H1 (cell line): ENCODE results near the gene TANC1. TPM values are rescaled to one million over a fixed set of nuclear protein-coding genes. Genes with fewer than 3 reads are reported as not detected.

ENCODE experiments used
- CHD1 ChIP-seq: IDR thresholded peaks from 2 replicates; pipeline ENCODE4 v1.6.1; 2012; ENCODE audit warnings: low read depth, low read length, improper control_type of control experiment
- MAX ChIP-seq: IDR thresholded peaks from 2 replicates; pipeline ENCODE4 v1.6.1; 2012; ENCODE audit warnings: inconsistent platforms
- polyA plus RNA-seq, 7 experiments: library from polyadenylated mRNA; depleted of rRNA in 3 of 7; stranded (reverse) in 5 of 7; unstranded in 2 of 7; fragments of >200 nt in 5 of 7; fragments of 200-250 nt in 2 of 7; gene quantifications; 1 replicate in 5 of 7; 2 replicates in 1 of 7; 4 replicates in 1 of 7; pipeline versions ENCODE4 v1.2.1 to v1.2.3, GENCODE V29; 2011 to 2013; ENCODE audit warnings: missing spikeins in 2 of 7, mixed read lengths in 2 of 7
- total RNA-seq: library from RNA; stranded (reverse); fragmentation: NEBNext Ultra II Directional; extraction: Animal tissue kit (Norgen Biotek cat#: 25700); gene quantifications from 2 replicates; pipeline ENCODE4 v1.2.1, GENCODE V29; 2021

TANC1 gene
- total and polyA plus RNA-seq, 2 of the 8 experiments (the other 6 are each of a cell fraction or from before 2014, with no cell fraction given), result 4.1 to 7.6 TPM

- TF ChIP-seq CHD1 (no peak), MAX (peak; percentile 45; the same call in 1 of the 2 replicates)
- TF ChIP-seq, all 59 proteins: peak for 7
Measured at GRCh38 chr2:158969715-158970240, 1.3 kb downstream of the TANC1 start (continued).
